ENCODE measurements around the gene SNX8.

GRCh38 chr7:2278026-2278425, 36.2 kb downstream of the SNX8 start:
- TF ChIP-seq CTCF (IDR thresholded peaks at IDR 0.05; ENCODE audit: borderline replicate concordance, extremely low read depth, low read length, poor library complexity, severe bottlenecking) (no peak), EZH2 (IDR thresholded peaks at IDR 0.05; ENCODE audit: borderline replicate concordance, low read depth, low read length, severe bottlenecking) (no peak)
